ENCODE results near the gene SUMF1. TPM values are rescaled to one million over a fixed set of nuclear protein-coding genes. Genes with fewer than 3 reads are reported as not detected.

The SUMF1 gene
- total RNA-seq, 1 experiment from 2014 or later = 79.1 TPM

DNA sequence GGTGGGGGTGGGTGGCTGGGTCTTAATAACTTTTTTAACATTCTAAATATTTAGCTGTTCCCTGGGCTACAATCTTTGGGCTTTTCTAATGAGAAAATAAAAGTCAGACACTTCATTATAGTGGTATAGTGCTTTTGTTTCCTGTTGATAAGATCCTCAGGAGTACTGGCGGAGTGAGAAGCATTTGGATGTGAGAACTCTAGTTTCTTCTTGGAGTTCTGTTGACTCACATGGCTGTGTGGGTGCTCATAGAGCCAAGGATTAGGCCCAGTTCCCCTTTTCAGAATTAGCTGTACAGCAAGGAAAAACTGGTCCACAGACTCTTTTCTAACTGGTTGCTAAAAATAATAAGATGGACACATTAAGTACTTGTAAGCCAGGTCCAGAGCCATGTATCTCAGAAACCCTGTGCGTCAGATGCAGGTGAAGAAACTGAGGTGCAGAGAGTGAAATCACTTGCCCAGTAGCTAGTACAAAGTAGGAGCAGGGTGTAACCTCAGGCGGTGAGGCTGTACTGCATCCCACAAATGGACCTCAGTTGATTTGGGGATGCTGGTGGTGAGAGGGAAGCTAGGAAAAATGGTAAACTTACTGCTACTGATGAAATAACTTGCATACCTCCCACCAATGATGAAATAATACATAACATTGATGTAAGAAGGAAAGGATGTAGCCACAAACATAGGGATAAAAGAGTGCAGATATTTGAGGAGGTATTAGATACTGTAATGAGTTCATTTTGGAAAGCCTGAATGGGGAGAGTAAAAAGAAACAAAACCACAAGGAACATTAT is 28.4 kb upstream of the SUMF1 start:
- ChIA-PET POLR2A (ENCODE audit: unreplicated experiment) (no interaction called here), CTCF (no interaction called here)
- H3K27me3 ChIP-seq (ENCODE audit: low read length) = no peaks in the 10 kb centered on the region
- peak overlapping the region; percentile 91 for H3K4me2 ChIP-seq (ENCODE audit: low read length)
- H3K4me1 ChIP-seq (ENCODE audit: insufficient read depth, low read length) = peaks cover 29% of the 10 kb centered on the region
- ATAC-seq (no peak), DNase-seq (no peak)
- no peaks in the 10 kb centered on the region for H3K36me3 ChIP-seq (ENCODE audit: low read depth, low read length)
- no TSS peak for BruUV-seq (replicated peaks)
- H3K9me2 ChIP-seq (replicated peaks; ENCODE audit: low read length) = no peaks in the 10 kb centered on the region
- peak overlapping the region; percentile 80 for H3K4me3 ChIP-seq (ENCODE audit: low read length)
- intact Hi-C loops (cut with micrococcal nuclease) = no loop called here
- no peaks in the 10 kb centered on the region for H3K9me3 ChIP-seq (ENCODE audit: low read length)
- no peaks in the 10 kb centered on the region for H3F3A ChIP-seq (ENCODE audit: low read length, unreplicated experiment)
- H2AFZ ChIP-seq (ENCODE audit: low read length) = no peak overlapping the region
- TF ChIP-seq EZH2phosphoT487 (IDR thresholded peaks at IDR 0.05; ENCODE audit: borderline replicate concordance, low read length) = no peak
- TF ChIP-seq, protein P1, sequence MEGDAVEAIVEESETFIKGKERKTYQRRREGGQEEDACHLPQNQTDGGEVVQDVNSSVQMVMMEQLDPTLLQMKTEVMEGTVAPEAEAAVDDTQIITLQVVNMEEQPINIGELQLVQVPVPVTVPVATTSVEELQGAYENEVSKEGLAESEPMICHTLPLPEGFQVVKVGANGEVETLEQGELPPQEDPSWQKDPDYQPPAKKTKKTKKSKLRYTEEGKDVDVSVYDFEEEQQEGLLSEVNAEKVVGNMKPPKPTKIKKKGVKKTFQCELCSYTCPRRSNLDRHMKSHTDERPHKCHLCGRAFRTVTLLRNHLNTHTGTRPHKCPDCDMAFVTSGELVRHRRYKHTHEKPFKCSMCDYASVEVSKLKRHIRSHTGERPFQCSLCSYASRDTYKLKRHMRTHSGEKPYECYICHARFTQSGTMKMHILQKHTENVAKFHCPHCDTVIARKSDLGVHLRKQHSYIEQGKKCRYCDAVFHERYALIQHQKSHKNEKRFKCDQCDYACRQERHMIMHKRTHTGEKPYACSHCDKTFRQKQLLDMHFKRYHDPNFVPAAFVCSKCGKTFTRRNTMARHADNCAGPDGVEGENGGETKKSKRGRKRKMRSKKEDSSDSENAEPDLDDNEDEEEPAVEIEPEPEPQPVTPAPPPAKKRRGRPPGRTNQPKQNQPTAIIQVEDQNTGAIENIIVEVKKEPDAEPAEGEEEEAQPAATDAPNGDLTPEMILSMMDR (conservative IDR thresholded peaks at IDR 0.05; ENCODE audit: low read depth, low read length) = no peak
- TF ChIP-seq EZH2 (IDR thresholded peaks at IDR 0.05; ENCODE audit: low read length, unreplicated experiment) = no peak
- H4K20me1 ChIP-seq (ENCODE audit: low read length) = peaks cover 9% of the 10 kb centered on the region; the same call in 1 of the 2 replicates
- peaks cover 29% of the 10 kb centered on the region; the same call in 1 of the 2 replicates for H3K79me2 ChIP-seq (ENCODE audit: low read length)
- no peak overlapping the region for H3K27ac ChIP-seq (ENCODE audit: low read length)
- no peak overlapping the region for H3K9ac ChIP-seq (ENCODE audit: low read length)

DNA sequence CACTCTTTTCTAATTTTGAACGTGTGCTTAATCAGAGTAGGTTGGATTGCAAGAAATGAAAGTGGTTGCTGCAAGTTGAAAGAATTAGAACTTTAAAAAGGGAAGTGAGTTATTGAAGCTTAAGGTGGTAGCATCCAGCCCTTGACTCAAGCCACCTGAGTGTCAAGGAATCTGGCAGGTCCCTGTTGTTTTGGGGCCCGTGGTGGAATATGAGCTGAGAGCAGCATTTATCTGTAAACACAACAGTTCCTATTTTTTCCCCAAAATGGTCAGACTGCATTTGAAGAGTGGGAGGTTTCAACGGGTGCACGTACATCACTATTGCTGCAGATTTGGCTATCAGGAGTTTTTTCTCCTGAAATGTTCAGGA is 27.8 kb upstream of the SUMF1 start:
- Histone ChIP-seq H3K36me3 (ENCODE audit: low read depth, low read length) (no peaks in the 10 kb centered on the region), H3K9me2 (replicated peaks; ENCODE audit: low read length) (no peaks in the 10 kb centered on the region), H3K4me3 (ENCODE audit: low read length) (peak overlapping the region; percentile 80), H3K79me2 (ENCODE audit: low read length) (peaks cover 29% of the 10 kb centered on the region; the same call in 1 of the 2 replicates), H2AFZ (ENCODE audit: low read length) (no peak overlapping the region), H3K9me3 (ENCODE audit: low read length) (no peaks in the 10 kb centered on the region), H3F3A (ENCODE audit: low read length, unreplicated experiment) (no peaks in the 10 kb centered on the region), H3K27me3 (ENCODE audit: low read length) (no peaks in the 10 kb centered on the region), H3K4me2 (ENCODE audit: low read length) (peak overlapping the region; percentile 91), H3K27ac (ENCODE audit: low read length) (no peak overlapping the region), H3K9ac (ENCODE audit: low read length) (peak overlapping the region; percentile 86; the same call in 1 of the 2 replicates), H4K20me1 (ENCODE audit: low read length) (peaks cover 9% of the 10 kb centered on the region; the same call in 1 of the 2 replicates), H3K4me1 (ENCODE audit: insufficient read depth, low read length) (peaks cover 29% of the 10 kb centered on the region)
- ChIA-PET CTCF (no interaction called here), POLR2A (ENCODE audit: unreplicated experiment) (no interaction called here)
- ATAC-seq (no peak), DNase-seq (no peak)
- intact Hi-C loops (cut with micrococcal nuclease) = loop anchor here (1.0 kb wide), 1 partner anchor 138 kb away; no protein-coding TSS in a partner anchor
- BruUV-seq (replicated peaks) = no TSS peak
- TF ChIP-seq EZH2phosphoT487 (IDR thresholded peaks at IDR 0.05; ENCODE audit: borderline replicate concordance, low read length) (no peak), EZH2 (IDR thresholded peaks at IDR 0.05; ENCODE audit: low read length, unreplicated experiment) (no peak)
- TF ChIP-seq, protein P1 (conservative IDR thresholded peaks at IDR 0.05; ENCODE audit: low read depth, low read length) = no peak

All from PC-3 (cell line).